Right lobe of liver (tissue), 6 donors: ENCODE measurements around the gene ZNF165. TPM values are rescaled to one million over a fixed set of nuclear protein-coding genes. Genes with fewer than 3 reads are reported as not detected.
"Not testable (repeated sequence)": the region's sequence is repeated elsewhere in the genome, so short reads cannot be mapped to it uniquely, and the experiment has no call there.

Experiments
- ATAC-seq, 4 donors: fragments of 200-7000 bp; cut with Tn5 transposase; one replicate each; pipeline ENCODE4 v1.9.1; 2020; ENCODE audit warnings: mild to moderate bottlenecking in 4 of 4, moderate library complexity in 4 of 4
- DNase-seq, 3 donors: peaks; one replicate each; pipeline ENCODE4 v3.0.0-alpha.2; 2020
- H3K27ac ChIP-seq, 3 donors: fragments of 200-600 bp; one replicate each; pipeline ENCODE4 v1.8.0; 2022
- H3K27me3 ChIP-seq, 2 donors: fragments of 200-600 bp; one replicate each; pipeline ENCODE4 v1.8.0; 2022
- H3K36me3 ChIP-seq, 4 donors: fragments of 200-600 bp; sonication (generic) in 1 of 4; one replicate each; pipeline versions ENCODE4 v1.5.1 to v1.8.0; 2017 to 2022; ENCODE audit warnings: control low read depth in 1 of 4
- H3K4me1 ChIP-seq, 4 donors: fragments of 200-600 bp; sonication (generic) in 1 of 4; one replicate each; pipeline versions ENCODE4 v1.5.1 to v1.8.0; 2017 to 2022; ENCODE audit warnings: control low read depth in 1 of 4
- H3K4me3 ChIP-seq, 3 donors: fragments of 200-600 bp; one replicate each; pipeline ENCODE4 v1.8.0; 2022
- H3K9me3 ChIP-seq, 4 donors: fragments of 200-600 bp; sonication (generic) in 1 of 4; one replicate each; pipeline versions ENCODE4 v1.5.1 to v1.8.0; 2017 to 2022; ENCODE audit warnings: control low read depth in 1 of 4
- CTCF ChIP-seq, 4 donors: fragments of 200-600 bp in 3 of 4; fragments of 450-650 bp in 1 of 4; IDR thresholded peaks; one replicate each; pipeline versions ENCODE4 v1.5.1 to v1.8.0; 2016 to 2022; ENCODE audit warnings: antibody characterized with exemption in 4 of 4, mild to moderate bottlenecking in 2 of 4
- POLR2A ChIP-seq: fragments of 450-650 bp; IDR thresholded peaks from one replicate; pipeline ENCODE4 v1.6.1; 2017; ENCODE audit warnings: antibody characterized with exemption, mild to moderate bottlenecking
- WGBS: methylation state at CpG from one replicate; pipeline ENCODE4 v1.1.6; 2018; ENCODE audit warnings: low coverage, low lambda C conversion rate; ENCODE audit not compliant: insufficient coverage; ENCODE audit errors: missing lambda C conversion rate; 5-methylcytosine and 5-hydroxymethylcytosine counted together
- intact Hi-C, 2 donors: fragments of 100-400 bp; cut with DNase I; formaldehyde crosslinking; loops; one replicate each; pipeline versions ENCODE4 v1.11.2 to v1.14.1; 2022
- total RNA-seq, 6 experiments: library from RNA; depleted of rRNA in 2 of 6; stranded (reverse); fragments of >200 nt in 2 of 6; fragmentation: NEBNext Ultra II Directional in 3 of 6; extraction: Animal tissue kit (Norgen Biotek cat#: 25700) in 3 of 6; gene quantifications; one replicate each; pipeline versions ENCODE4 v1.1.0 to v1.2.4, GENCODE V29; 2016 to 2023
- donor health status: DM: no; HTN: yes; CAD: no.
- donor health status: DM: no; HTN: no; CAD: no.
- donor health status: DM: no; HTN: no; CAD: no.
- donor health status: DM: no; HTN: yes; CAD: no.
- donor health status: DM: no; HTN: yes; CAD: no.

Gene ZNF165
- total RNA-seq, 6 experiments from 2014 or later: 0.24 to 3.0 (median 0.95) TPM

DNA sequence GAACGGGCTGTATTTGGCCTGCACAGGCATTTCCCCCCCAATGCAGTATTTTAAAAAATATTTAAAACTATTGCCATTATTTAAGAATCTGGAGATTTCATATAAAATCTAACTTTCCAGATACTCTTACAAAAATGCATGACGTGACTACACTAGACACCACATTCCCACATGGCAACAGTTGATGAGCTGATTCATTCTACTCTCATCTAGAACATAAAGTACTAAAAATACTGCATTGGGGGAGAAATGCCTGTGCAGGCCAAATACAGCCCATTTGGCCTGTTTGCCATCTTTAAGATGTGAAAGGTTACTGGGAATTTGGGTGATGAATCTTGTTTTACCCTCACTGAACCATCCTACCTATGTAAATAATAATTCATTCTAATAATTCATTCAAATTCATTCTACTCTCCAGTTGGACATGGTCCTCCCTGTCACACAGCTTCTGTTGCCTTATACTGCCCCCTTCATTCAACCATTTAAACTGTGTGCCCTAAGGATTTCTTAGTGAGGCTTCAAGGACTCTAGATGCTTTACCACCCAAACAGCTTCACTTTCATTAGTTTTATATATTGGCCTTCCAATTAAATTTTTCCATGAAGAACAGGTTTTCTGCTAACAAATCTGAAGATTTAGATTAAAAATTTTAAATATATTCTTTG is 37.1 kb downstream of the ZNF165 start:
- TF ChIP-seq POLR2A (no peak), CTCF (IDR thresholded peaks at IDR 0.05) (no peak)
- H3K4me1 ChIP-seq: no peaks in the 10 kb centered on the region
- no peaks in the 10 kb centered on the region for H3K27me3 ChIP-seq
- intact Hi-C loops: no loop called here
- no peak overlapping the region for H3K27ac ChIP-seq
- 100% methylated on average over 2 of the region's 2 CpGs for WGBS
- peaks cover 0 to 38% (median 4%) of the 10 kb centered on the region in 4 donors for H3K36me3 ChIP-seq
- no peaks in the 10 kb centered on the region for H3K9me3 ChIP-seq
- DNase-seq (no peak), ATAC-seq (no peak)
- H3K4me3 ChIP-seq: no peak overlapping the region

DNA sequence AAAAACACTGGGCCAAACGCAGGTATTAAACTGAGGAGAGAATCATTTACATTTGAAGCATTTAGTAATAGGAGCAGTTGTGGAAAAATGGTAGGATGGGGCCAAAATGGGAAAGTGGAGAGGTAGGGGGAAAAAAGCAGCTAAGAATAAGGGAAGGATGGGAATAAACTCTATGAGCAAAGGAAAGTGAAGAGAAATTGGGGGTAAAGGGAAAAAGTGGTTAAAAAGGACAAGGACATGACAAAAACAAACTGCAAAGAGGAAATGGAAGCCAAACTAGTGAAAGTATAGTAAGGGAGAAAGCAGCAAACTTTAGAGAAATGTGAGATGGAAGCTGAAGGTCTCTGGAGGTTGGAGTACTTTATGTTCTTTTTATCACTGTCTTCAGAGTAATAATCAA is 37.8 kb downstream of the ZNF165 start:
- H3K9me3 ChIP-seq: no peaks in the 10 kb centered on the region
- WGBS: 78% methylated on average over 1 of the region's 1 CpG
- H3K27me3 ChIP-seq: no peaks in the 10 kb centered on the region
- ATAC-seq: no peak
- intact Hi-C loops: no loop called here
- H3K4me3 ChIP-seq: no peak overlapping the region
- H3K27ac ChIP-seq: no peak overlapping the region
- TF ChIP-seq CTCF (IDR thresholded peaks at IDR 0.05): no peak
- TF ChIP-seq POLR2A: no peak
- peaks cover 0 to 38% (median 4%) of the 10 kb centered on the region in 4 donors for H3K36me3 ChIP-seq
- no peak for DNase-seq
- H3K4me1 ChIP-seq: no peaks in the 10 kb centered on the region

GRCh38 chr6:28121876-28122275 is 41.5 kb downstream of the ZNF165 start:
- intact Hi-C loops: loop anchor here in 1 of 2 donors (10.0 kb wide), 1 partner anchor 233 kb away; no protein-coding TSS in a partner anchor
- H3K9me3 ChIP-seq: no peaks in the 10 kb centered on the region
- H3K27me3 ChIP-seq: no peaks in the 10 kb centered on the region
- peaks cover 0 to 30% (median 4%) of the 10 kb centered on the region in 4 donors for H3K36me3 ChIP-seq
- DNase-seq: no peak
- no peak overlapping the region for H3K27ac ChIP-seq
- no peak overlapping the region for H3K4me3 ChIP-seq
- ATAC-seq: no peak
- peaks cover 0 to 8% (median 3%) of the 10 kb centered on the region in 4 donors for H3K4me1 ChIP-seq
- 90% methylated on average over 2 of the region's 2 CpGs for WGBS
- TF ChIP-seq CTCF (IDR thresholded peaks at IDR 0.05) (no peak), POLR2A (no peak)

DNA sequence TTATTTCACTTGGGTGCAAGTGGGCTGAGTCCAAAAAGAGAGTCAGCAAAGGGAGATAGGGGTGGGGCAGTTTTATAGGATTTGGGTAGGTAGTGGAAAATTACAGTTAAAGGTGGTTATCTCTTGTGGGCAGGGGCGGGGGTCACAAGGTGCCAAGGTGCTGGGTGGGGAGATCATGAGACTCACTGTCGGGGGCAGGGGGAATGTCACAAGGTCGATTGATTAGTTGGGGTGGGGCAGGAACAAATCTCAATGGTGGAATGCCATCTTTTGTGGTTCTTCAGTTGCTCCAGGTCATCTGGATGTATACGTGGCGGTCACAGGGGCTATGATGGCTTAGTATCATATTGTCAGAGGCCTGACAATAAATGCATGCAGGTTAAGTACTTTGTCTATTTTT is 41.9 kb downstream of the ZNF165 start:
- peaks cover 0 to 30% (median 2%) of the 10 kb centered on the region in 4 donors for H3K36me3 ChIP-seq
- H3K27me3 ChIP-seq, H3K9me3 ChIP-seq, DNase-seq, H3K4me1 ChIP-seq, ATAC-seq, H3K27ac ChIP-seq, H3K4me3 ChIP-seq: not testable (repeated sequence)
- WGBS: 76% methylated on average over 5 of the region's 5 CpGs
- intact Hi-C loops: loop anchor here in 1 of 2 donors (10.0 kb wide), 1 partner anchor 233 kb away; no protein-coding TSS in a partner anchor

- TF ChIP-seq CTCF (IDR thresholded peaks at IDR 0.05): no peak
- TF ChIP-seq POLR2A: peak; percentile 48
- H3K27ac ChIP-seq: peak within 1 kb of the TSS in 2 of 3 donors; percentile 3 to 14
Measured at GRCh38 chr6:28124350-28124970, 44.1 kb downstream of the ZNF165 start, which contains the start of gene ZSCAN16. ZSCAN16 (plus strand) TSS chr6:28124609; CDS start chr6:28125444, 835 bp downstream.

More at GRCh38 chr6:28124350-28124970, 44.1 kb downstream of the ZNF165 start, which contains the start of gene ZSCAN16:
- peak; percentile 87 to 91 (median 90) for DNase-seq
- intact Hi-C loops: loop anchor here in 1 of 2 donors (10.0 kb wide), 1 partner anchor 230 kb away; no protein-coding TSS in a partner anchor
- 0% methylated on average over 14 of the region's 28 CpGs for WGBS
- peaks cover 0 to 8% (median 3%) of the 10 kb centered on the region in 4 donors for H3K4me1 ChIP-seq
- H3K27me3 ChIP-seq: no peaks in the 10 kb centered on the region
- no peaks in the 10 kb centered on the region for H3K9me3 ChIP-seq
- H3K36me3 ChIP-seq: peaks cover 0 to 10% (median 0%) of the 10 kb centered on the region in 4 donors
- peak; percentile 100 for ATAC-seq
- peak within 1 kb of the TSS; percentile 54 to 65 (median 57) for H3K4me3 ChIP-seq
